CD4-positive, alpha-beta T cell treated with Interleukin-12 subunit alpha and Interleukin-12 subunit beta, for 1 hour (primary cell): ENCODE results near the gene KLK3.

Experiments
- DNase-seq: peaks from one replicate; pipeline ENCODE4 v3.0.0-alpha.2; 2020

KLK3 gene

GRCh38 chr19:50832666-50833065 lies 22.0 kb upstream of the KLK3 start:
- no peak for DNase-seq

DNA sequence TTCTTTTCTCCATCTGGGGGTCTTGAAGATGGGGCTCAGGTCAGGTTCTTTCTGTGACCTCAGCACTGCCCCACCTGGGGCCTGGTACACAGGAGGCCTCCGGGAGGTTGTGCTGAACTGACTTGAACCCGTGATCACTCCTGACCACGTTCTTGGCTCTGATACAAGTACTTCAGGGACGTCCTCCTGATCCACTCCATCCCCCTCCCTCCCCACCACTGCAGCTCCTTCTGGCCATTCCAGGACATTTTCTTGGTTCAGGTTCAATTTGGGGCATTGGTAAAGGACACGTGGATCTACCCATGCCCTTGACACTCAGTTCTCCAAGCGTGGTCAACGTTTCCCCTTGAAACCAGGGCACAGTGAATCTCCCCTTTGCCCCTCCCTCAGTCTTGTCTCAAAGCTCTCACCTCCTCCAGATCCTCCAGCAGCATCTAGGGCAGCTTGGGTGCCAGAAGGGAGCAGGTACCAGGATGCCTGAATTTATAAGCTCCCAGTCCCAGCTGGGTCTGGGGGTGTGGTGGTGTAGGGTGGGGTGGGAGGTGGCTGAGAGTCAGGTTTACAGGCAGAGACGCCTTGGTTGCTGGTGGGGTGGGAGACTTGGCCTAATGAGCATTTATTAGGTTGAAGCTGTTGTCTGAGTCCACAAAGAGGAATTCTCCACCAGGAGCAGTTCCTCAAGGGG lies 21.5 kb upstream of the KLK3 start, which contains the start of gene KLK15:
KLK15 (minus strand) TSS at position 458 of the 685 bp plus-strand sequence. CDS start 2,082 bp downstream, outside the sequence.
- no peak for DNase-seq

DNA sequence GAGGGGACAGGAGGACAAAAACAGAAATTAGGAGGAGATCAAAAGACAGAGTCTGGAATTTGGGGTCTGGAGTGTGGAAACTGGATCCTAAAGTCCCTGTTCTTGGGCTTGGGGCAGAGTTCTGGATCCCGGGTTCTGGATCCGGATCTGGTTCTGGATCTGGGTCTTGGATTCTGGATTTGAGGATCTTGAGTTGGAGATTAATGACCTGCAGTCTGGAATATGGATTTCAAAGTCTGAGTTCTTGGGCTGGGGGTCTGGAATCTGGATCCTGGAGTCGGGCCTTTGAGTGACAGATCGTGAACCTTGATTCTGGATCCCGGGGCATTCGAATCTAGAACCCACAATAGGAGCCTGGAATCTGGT lies 20.9 kb upstream of the KLK3 start:
- DNase-seq = no peak

DNA sequence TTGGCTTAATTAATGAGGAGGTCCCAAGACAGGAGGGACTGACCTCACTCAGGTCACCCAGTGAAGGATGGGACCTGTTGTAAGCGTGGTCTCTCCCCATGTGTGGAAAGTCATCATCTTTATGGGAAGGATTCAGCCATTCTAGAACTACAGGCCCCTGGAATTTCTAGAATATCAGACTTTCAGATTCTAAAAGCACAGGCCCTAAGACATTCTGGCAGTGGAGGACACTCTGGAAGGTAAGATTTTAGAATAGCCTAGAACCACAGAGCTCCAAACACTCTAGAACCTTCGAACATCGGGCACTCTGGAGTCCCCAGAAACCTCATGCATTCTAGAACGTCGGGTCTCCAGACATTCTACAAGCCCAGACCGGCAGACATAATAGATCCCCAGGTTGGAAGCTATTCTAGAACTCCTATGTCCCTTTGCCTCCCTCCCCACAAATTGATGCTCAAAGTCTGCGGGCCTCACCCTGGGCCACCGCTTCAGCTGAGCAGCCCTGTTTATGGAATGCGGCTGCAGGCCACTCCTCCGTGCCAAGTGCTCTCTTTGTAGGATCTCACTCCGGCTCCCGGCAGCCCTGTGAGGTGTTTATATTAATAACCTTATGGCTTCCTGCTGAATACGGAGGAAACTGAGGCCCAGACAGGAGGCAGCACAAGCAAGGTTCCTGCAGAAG lies 19.5 kb upstream of the KLK3 start:
- DNase-seq = no peak

- peak; percentile 69 for DNase-seq
Observed at GRCh38 chr19:50835785-50836542, 18.8 kb upstream of the KLK3 start.

DNA sequence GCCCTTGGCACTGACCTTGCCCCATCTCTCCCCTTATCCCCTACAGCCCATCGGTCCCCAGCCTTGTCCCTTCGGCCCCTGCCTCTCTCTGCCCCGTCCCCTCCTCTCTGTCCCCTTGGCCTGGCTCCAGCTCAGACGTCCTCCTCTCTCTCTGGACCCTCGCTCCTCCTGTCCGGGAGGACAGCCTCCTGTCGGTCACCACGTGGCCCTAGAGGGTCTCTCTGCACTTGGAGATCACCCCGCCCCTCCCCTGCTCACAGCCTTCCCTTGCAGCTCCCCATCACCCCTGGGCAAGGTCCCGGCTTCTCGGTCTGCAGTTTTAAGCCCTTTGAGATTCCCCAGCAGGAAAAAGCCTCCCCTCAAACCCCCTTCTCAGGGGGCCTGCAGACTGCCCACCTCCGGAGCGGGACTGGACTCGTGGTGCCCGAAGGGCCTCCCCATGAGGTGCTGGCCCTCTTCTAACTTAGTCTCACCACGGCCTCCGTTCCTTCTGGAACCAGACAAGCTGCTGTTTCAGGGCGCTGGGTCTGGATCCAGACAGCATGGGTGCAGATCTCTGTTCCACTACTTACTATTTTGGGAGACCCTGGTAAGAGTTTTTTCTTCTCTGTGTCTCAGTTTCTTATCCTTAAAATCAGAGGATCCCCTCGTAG lies 18.0 kb upstream of the KLK3 start:
- DNase-seq = no peak

DNA sequence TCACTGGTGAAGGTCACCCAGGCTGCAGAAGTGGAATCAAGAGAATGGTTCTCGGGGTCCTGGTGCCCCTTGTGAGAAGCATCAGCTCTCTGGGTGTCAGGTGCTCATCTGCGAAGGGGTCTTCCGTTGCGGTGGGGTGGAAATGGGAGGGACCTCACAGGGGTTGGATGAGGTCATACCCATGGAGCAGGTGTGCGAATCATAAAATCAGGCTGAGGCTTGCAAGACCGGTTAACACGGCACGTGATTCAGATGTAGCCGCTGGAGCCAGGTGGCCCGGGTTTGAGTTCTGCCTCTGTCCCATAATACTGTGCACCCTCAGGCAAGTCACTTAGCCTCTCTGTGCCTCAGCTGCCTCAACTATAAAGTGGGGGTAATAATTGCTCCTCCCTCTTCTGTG lies 17.4 kb upstream of the KLK3 start:
- no peak for DNase-seq

DNA sequence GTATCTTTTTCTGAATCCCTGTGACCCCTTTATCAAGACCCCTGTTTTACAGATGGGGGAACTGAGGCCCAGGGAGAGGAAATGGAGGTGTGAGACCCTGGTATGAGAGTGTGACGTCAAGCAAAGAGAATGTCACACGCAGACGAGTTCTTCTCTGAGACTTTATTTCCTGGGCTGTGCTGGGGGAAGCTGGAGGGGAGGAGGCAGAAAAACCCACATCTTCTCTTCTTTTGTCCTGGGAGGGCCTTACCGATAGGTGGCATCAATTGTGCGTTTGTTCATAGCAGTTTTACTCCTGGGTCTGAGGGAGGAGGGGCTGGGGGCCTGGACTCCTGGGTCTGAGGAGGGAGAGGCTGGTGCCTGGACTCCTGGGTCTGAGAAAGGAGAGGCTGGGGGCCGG lies 16.5 kb upstream of the KLK3 start:
- no peak for DNase-seq

- no peak for DNase-seq
Observed at GRCh38 chr19:50839712-50840655, 14.7 kb upstream of the KLK3 start.

- DNase-seq = no peak
Observed at GRCh38 chr19:50842130-50842529, 12.6 kb upstream of the KLK3 start.

DNA sequence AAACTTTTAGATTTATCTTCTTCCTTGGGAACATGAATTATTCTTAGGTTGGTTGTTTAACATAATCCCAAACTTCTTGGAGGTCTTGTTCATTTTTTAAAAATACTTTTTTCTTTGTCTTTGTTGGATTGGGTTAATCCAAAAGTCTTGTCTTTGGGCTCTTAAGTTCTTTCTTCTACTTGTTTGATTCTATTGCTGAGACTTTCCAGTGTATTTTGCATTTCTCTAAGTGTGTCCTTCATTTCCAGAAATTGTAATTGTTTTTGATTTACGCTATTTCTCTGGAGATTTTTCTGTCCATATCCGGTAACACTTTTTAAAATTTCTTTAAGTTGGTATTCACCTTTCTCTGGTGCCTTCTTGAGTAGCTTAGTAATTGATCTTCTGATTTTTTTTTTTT lies 11.5 kb upstream of the KLK3 start:
- no peak for DNase-seq

DNA sequence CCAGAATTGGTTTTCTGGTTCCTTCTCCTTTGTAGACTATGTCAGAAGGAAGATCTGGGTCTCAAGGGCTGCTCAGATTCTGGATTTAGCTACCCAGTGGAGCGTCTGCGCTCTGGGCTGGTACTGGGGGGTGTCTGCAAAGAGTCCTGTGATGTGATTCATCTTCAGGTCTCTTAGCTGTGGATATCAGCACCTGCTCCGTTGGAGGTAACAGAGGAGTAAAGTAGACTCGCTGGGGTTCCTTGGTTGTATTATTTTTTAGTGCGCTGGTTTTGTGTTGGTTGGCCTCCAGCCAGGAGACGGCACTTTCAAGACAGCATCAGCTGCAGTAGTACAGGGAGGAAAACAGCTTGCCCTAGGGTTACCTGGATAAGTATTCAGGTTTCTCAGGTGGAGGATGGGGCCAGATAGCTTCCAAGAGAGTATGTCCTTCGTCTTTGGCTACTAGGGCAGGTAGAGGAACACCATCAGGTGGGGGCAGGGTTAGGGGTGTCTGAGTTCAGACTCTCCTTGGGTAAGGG lies 11.0 kb upstream of the KLK3 start:
- DNase-seq = no peak

DNA sequence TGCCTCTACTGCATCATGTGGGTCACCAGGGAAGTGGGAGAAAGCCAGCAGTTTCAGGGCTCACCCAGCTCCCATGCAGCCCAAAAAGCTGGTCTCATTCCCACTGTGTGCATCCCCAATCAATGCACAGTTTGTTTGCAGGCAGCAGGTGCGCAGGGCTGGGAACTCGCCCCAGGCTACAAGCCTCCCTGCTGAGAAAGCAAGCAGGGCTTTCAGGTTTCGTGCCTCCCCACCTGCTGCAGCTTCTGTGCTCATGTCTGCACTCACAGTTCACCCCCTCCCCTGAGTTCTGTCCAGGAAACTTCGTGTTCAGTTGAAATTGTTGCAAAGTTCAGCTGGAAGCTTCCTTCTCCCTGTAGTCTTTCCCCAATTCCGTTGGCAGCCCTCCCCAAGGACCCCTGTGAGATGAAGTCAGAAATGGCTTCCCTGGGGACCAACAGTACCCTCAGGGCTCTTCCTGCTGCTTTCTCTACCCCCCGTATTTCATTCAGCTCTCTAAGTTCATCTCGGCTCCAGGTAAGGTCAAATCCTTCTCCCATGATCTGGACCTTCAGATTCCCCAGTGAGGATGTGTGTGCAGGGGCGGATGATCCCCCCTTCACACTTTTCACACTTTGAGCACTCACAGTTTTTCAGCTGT lies 10.3 kb upstream of the KLK3 start:
- no peak for DNase-seq

DNA sequence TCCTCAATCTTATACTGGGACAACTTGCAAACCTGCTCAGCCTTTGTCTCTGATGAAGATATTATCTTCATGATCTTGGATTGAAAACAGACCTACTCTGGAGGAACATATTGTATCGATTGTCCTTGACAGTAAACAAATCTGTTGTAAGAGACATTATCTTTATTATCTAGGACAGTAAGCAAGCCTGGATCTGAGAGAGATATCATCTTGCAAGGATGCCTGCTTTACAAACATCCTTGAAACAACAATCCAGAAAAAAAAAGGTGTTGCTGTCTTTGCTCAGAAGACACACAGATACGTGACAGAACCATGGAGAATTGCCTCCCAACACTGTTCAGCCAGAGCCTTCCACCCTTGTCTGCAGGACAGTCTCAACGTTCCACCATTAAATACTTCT lies 4.0 kb upstream of the KLK3 start:
- DNase-seq = no peak

GRCh38 chr19:50851620-50852019 lies 3.1 kb upstream of the KLK3 start:
- DNase-seq = no peak

- no peak for DNase-seq
Observed at GRCh38 chr19:50857366-50857765, 2.7 kb downstream of the KLK3 start.

GRCh38 chr19:50858886-50859285 lies 4.2 kb downstream of the KLK3 start:
- no peak for DNase-seq

DNA sequence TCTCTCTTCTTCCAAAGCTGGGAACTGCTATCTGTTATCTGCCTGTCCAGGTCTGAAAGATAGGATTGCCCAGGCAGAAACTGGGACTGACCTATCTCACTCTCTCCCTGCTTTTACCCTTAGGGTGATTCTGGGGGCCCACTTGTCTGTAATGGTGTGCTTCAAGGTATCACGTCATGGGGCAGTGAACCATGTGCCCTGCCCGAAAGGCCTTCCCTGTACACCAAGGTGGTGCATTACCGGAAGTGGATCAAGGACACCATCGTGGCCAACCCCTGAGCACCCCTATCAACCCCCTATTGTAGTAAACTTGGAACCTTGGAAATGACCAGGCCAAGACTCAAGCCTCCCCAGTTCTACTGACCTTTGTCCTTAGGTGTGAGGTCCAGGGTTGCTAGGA lies 5.1 kb downstream of the KLK3 start:
- DNase-seq = no peak

- DNase-seq = no peak
Observed at GRCh38 chr19:50861010-50861409, 6.3 kb downstream of the KLK3 start.

DNA sequence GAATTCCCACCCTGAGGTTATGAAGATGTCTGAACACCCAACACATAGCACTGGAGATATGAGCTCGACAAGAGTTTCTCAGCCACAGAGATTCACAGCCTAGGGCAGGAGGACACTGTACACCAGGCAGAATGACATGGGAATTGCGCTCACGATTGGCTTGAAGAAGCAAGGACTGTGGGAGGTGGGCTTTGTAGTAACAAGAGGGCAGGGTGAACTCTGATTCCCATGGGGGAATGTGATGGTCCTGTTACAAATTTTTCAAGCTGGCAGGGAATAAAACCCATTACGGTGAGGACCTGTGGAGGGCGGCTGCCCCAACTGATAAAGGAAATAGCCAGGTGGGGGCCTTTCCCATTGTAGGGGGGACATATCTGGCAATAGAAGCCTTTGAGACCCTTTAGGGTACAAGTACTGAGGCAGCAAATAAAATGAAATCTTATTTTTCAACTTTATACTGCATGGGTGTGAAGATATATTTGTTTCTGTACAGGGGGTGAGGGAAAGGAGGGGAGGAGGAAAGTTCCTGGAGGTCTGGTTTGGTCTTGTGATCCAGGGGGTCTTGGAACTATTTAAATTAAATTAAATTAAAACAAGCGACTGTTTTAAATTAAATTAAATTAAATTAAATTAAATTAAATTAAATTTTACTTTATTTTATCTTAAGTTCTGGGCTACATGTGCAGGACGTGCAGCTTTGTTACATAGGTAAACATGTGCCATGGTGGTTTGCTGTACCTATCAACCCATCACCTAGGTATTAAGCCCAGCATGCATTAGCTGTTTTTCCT lies 7.0 kb downstream of the KLK3 start:
- DNase-seq = no peak

- no peak for DNase-seq
Observed at GRCh38 chr19:50869479-50869878, 14.8 kb downstream of the KLK3 start.
